ENCODE data around the gene ARFGEF3. TPM values are rescaled to one million over a fixed set of nuclear protein-coding genes. Genes with fewer than 3 reads are reported as not detected.

Gene ARFGEF3
- polyA plus RNA-seq, 2 donors: 0.15 to 0.20 TPM

- no peaks in the 10 kb centered on the region for H3K4me1 ChIP-seq (ENCODE audit: control insufficient read depth in 2 of 2, insufficient read depth in 2 of 2, low read length in 1 of 2)
- H3K36me3 ChIP-seq (ENCODE audit: control insufficient read depth in 2 of 2, insufficient read depth in 2 of 2, low read length in 1 of 2): no peaks in the 10 kb centered on the region
- H3K27me3 ChIP-seq (ENCODE audit: control insufficient read depth in 1 of 2, insufficient read depth in 2 of 2, low read length in 2 of 2): no peaks in the 10 kb centered on the region
- 70 to 76% methylated on average over 5 of the region's 5 CpGs for WGBS, 2 donors
- no peaks in the 10 kb centered on the region for H3K9me3 ChIP-seq (ENCODE audit: control insufficient read depth in 2 of 2, insufficient read depth in 1 of 2, low read depth in 1 of 2, low read length in 1 of 2)
- no peak overlapping the region for H3K27ac ChIP-seq (ENCODE audit: low read depth in 2 of 2, low read length in 1 of 2)
- no peak overlapping the region for H3K4me3 ChIP-seq (ENCODE audit: low read depth in 1 of 2, low read length in 2 of 2)
Observed at GRCh38 chr6:138290423-138290962, 128.8 kb downstream of the ARFGEF3 start.

GRCh38 chr6:138291036-138291848, 129.5 kb downstream of the ARFGEF3 start:
- H3K27ac ChIP-seq (ENCODE audit: low read depth in 2 of 2, low read length in 1 of 2): no peak overlapping the region
- no peaks in the 10 kb centered on the region for H3K36me3 ChIP-seq (ENCODE audit: control insufficient read depth in 2 of 2, insufficient read depth in 2 of 2, low read length in 1 of 2)
- no peaks in the 10 kb centered on the region for H3K27me3 ChIP-seq (ENCODE audit: control insufficient read depth in 1 of 2, insufficient read depth in 2 of 2, low read length in 2 of 2)
- no peaks in the 10 kb centered on the region for H3K4me1 ChIP-seq (ENCODE audit: control insufficient read depth in 2 of 2, insufficient read depth in 2 of 2, low read length in 1 of 2)
- H3K4me3 ChIP-seq (ENCODE audit: low read depth in 1 of 2, low read length in 2 of 2): no peak overlapping the region
- WGBS, 2 donors: 90% methylated on average over 21 of the region's 21 CpGs
- H3K9me3 ChIP-seq (ENCODE audit: control insufficient read depth in 2 of 2, insufficient read depth in 1 of 2, low read depth in 1 of 2, low read length in 1 of 2): no peaks in the 10 kb centered on the region

GRCh38 chr6:138291849-138292181, 130.1 kb downstream of the ARFGEF3 start:
- Histone ChIP-seq H3K9me3 (ENCODE audit: control insufficient read depth in 2 of 2, insufficient read depth in 1 of 2, low read depth in 1 of 2, low read length in 1 of 2) (no peaks in the 10 kb centered on the region), H3K36me3 (ENCODE audit: control insufficient read depth in 2 of 2, insufficient read depth in 2 of 2, low read length in 1 of 2) (no peaks in the 10 kb centered on the region), H3K27ac (ENCODE audit: low read depth in 2 of 2, low read length in 1 of 2) (no peak overlapping the region), H3K4me3 (ENCODE audit: low read depth in 1 of 2, low read length in 2 of 2) (no peak overlapping the region), H3K4me1 (ENCODE audit: control insufficient read depth in 2 of 2, insufficient read depth in 2 of 2, low read length in 1 of 2) (no peaks in the 10 kb centered on the region), H3K27me3 (ENCODE audit: control insufficient read depth in 1 of 2, insufficient read depth in 2 of 2, low read length in 2 of 2) (no peaks in the 10 kb centered on the region)
- 92 to 94% methylated on average over 28 of the region's 28 CpGs for WGBS, 2 donors

GRCh38 chr6:138292482-138292881, 130.7 kb downstream of the ARFGEF3 start:
- no peaks in the 10 kb centered on the region for H3K36me3 ChIP-seq (ENCODE audit: control insufficient read depth in 2 of 2, insufficient read depth in 2 of 2, low read length in 1 of 2)
- WGBS, 2 donors: 88% methylated on average over 6 of the region's 6 CpGs
- no peaks in the 10 kb centered on the region for H3K27me3 ChIP-seq (ENCODE audit: control insufficient read depth in 1 of 2, insufficient read depth in 2 of 2, low read length in 2 of 2)
- no peak overlapping the region for H3K4me3 ChIP-seq (ENCODE audit: low read depth in 1 of 2, low read length in 2 of 2)
- H3K9me3 ChIP-seq (ENCODE audit: control insufficient read depth in 2 of 2, insufficient read depth in 1 of 2, low read depth in 1 of 2, low read length in 1 of 2): no peaks in the 10 kb centered on the region
- no peaks in the 10 kb centered on the region for H3K4me1 ChIP-seq (ENCODE audit: control insufficient read depth in 2 of 2, insufficient read depth in 2 of 2, low read length in 1 of 2)
- H3K27ac ChIP-seq (ENCODE audit: low read depth in 2 of 2, low read length in 1 of 2): no peak overlapping the region

- no peaks in the 10 kb centered on the region for H3K4me1 ChIP-seq (ENCODE audit: control insufficient read depth in 2 of 2, insufficient read depth in 2 of 2, low read length in 1 of 2)
- no peaks in the 10 kb centered on the region for H3K36me3 ChIP-seq (ENCODE audit: control insufficient read depth in 2 of 2, insufficient read depth in 2 of 2, low read length in 1 of 2)
- no peak overlapping the region for H3K27ac ChIP-seq (ENCODE audit: low read depth in 2 of 2, low read length in 1 of 2)
- 73 to 79% methylated on average over 7 of the region's 7 CpGs for WGBS, 2 donors
- H3K27me3 ChIP-seq (ENCODE audit: control insufficient read depth in 1 of 2, insufficient read depth in 2 of 2, low read length in 2 of 2): no peaks in the 10 kb centered on the region
- H3K9me3 ChIP-seq (ENCODE audit: control insufficient read depth in 2 of 2, insufficient read depth in 1 of 2, low read depth in 1 of 2, low read length in 1 of 2): no peaks in the 10 kb centered on the region
- no peak overlapping the region for H3K4me3 ChIP-seq (ENCODE audit: low read depth in 1 of 2, low read length in 2 of 2)
Observed at GRCh38 chr6:138293428-138294395, 132.0 kb downstream of the ARFGEF3 start.

- 95 to 96% methylated on average over 9 of the region's 9 CpGs for WGBS, 2 donors
- Histone ChIP-seq H3K27ac (ENCODE audit: low read depth in 2 of 2, low read length in 1 of 2) (no peak overlapping the region), H3K4me1 (ENCODE audit: control insufficient read depth in 2 of 2, insufficient read depth in 2 of 2, low read length in 1 of 2) (no peaks in the 10 kb centered on the region), H3K36me3 (ENCODE audit: control insufficient read depth in 2 of 2, insufficient read depth in 2 of 2, low read length in 1 of 2) (no peaks in the 10 kb centered on the region), H3K27me3 (ENCODE audit: control insufficient read depth in 1 of 2, insufficient read depth in 2 of 2, low read length in 2 of 2) (no peaks in the 10 kb centered on the region), H3K4me3 (ENCODE audit: low read depth in 1 of 2, low read length in 2 of 2) (no peak overlapping the region), H3K9me3 (ENCODE audit: control insufficient read depth in 2 of 2, insufficient read depth in 1 of 2, low read depth in 1 of 2, low read length in 1 of 2) (no peaks in the 10 kb centered on the region)
Observed at GRCh38 chr6:138296381-138296780, 134.6 kb downstream of the ARFGEF3 start.

- Histone ChIP-seq H3K4me3 (ENCODE audit: low read depth in 1 of 2, low read length in 2 of 2) (no peak overlapping the region), H3K27me3 (ENCODE audit: control insufficient read depth in 1 of 2, insufficient read depth in 2 of 2, low read length in 2 of 2) (no peaks in the 10 kb centered on the region), H3K36me3 (ENCODE audit: control insufficient read depth in 2 of 2, insufficient read depth in 2 of 2, low read length in 1 of 2) (no peaks in the 10 kb centered on the region), H3K4me1 (ENCODE audit: control insufficient read depth in 2 of 2, insufficient read depth in 2 of 2, low read length in 1 of 2) (no peaks in the 10 kb centered on the region), H3K27ac (ENCODE audit: low read depth in 2 of 2, low read length in 1 of 2) (no peak overlapping the region), H3K9me3 (ENCODE audit: control insufficient read depth in 2 of 2, insufficient read depth in 1 of 2, low read depth in 1 of 2, low read length in 1 of 2) (no peaks in the 10 kb centered on the region)
- WGBS, 2 donors: 96% methylated on average over 7 of the region's 7 CpGs
Observed at GRCh38 chr6:138296786-138297185, 135.0 kb downstream of the ARFGEF3 start.

- H3K27me3 ChIP-seq (ENCODE audit: control insufficient read depth in 1 of 2, insufficient read depth in 2 of 2, low read length in 2 of 2): no peaks in the 10 kb centered on the region
- H3K4me3 ChIP-seq (ENCODE audit: low read depth in 1 of 2, low read length in 2 of 2): no peak overlapping the region
- 85 to 87% methylated on average over 1 of the region's 1 CpG for WGBS, 2 donors
- no peaks in the 10 kb centered on the region for H3K4me1 ChIP-seq (ENCODE audit: control insufficient read depth in 2 of 2, insufficient read depth in 2 of 2, low read length in 1 of 2)
- no peaks in the 10 kb centered on the region for H3K36me3 ChIP-seq (ENCODE audit: control insufficient read depth in 2 of 2, insufficient read depth in 2 of 2, low read length in 1 of 2)
- no peak overlapping the region for H3K27ac ChIP-seq (ENCODE audit: low read depth in 2 of 2, low read length in 1 of 2)
- no peaks in the 10 kb centered on the region for H3K9me3 ChIP-seq (ENCODE audit: control insufficient read depth in 2 of 2, insufficient read depth in 1 of 2, low read depth in 1 of 2, low read length in 1 of 2)
Observed at GRCh38 chr6:138297761-138298298, 136.1 kb downstream of the ARFGEF3 start.

- no peak overlapping the region for H3K4me3 ChIP-seq (ENCODE audit: low read depth in 1 of 2, low read length in 2 of 2)
- H3K27me3 ChIP-seq (ENCODE audit: control insufficient read depth in 1 of 2, insufficient read depth in 2 of 2, low read length in 2 of 2): no peaks in the 10 kb centered on the region
- H3K36me3 ChIP-seq (ENCODE audit: control insufficient read depth in 2 of 2, insufficient read depth in 2 of 2, low read length in 1 of 2): no peaks in the 10 kb centered on the region
- H3K27ac ChIP-seq (ENCODE audit: low read depth in 2 of 2, low read length in 1 of 2): no peak overlapping the region
- 89 to 94% methylated on average over 4 of the region's 4 CpGs for WGBS, 2 donors
- H3K9me3 ChIP-seq (ENCODE audit: control insufficient read depth in 2 of 2, insufficient read depth in 1 of 2, low read depth in 1 of 2, low read length in 1 of 2): no peaks in the 10 kb centered on the region
- no peaks in the 10 kb centered on the region for H3K4me1 ChIP-seq (ENCODE audit: control insufficient read depth in 2 of 2, insufficient read depth in 2 of 2, low read length in 1 of 2)
Observed at GRCh38 chr6:138300469-138300868, 138.7 kb downstream of the ARFGEF3 start.
